Activated naive CD4-positive, alpha-beta T cell treated with anti-CD3 and anti-CD28 coated beads for 36 hours (primary cell): ENCODE measurements around the gene JAG2. TPM values are rescaled to one million over a fixed set of nuclear protein-coding genes. Genes with fewer than 3 reads are reported as not detected.

ENCODE experiments used
- CTCF ChIA-PET: fragments of 350-600 bp; sonication (Branson Sonifier 250); formaldehyde crosslinking; loops from one replicate; lab custom pipeline; 2021; ENCODE audit warnings: antibody characterized with exemption; lab: Charles Lee
- DNase-seq: peaks from one replicate; pipeline ENCODE4 v3.0.0-alpha.2; 2020
- H3K27ac Mint-ChIP-seq: one replicate; pipeline ENCODE4 v1.8.0; 2021; ENCODE audit warnings: mild to moderate bottlenecking, mixed read lengths
- H3K27me3 Mint-ChIP-seq: one replicate; pipeline ENCODE4 v1.8.0; 2021; ENCODE audit warnings: low read depth, mixed read lengths
- H3K36me3 Mint-ChIP-seq: one replicate; pipeline ENCODE4 v1.8.0; 2021; ENCODE audit warnings: low read depth, mixed read lengths
- H3K4me1 Mint-ChIP-seq: one replicate; pipeline ENCODE4 v1.8.0; 2021; ENCODE audit warnings: low read depth, mixed read lengths
- H3K4me3 Mint-ChIP-seq: one replicate; pipeline ENCODE4 v1.8.0; 2021; ENCODE audit warnings: mild to moderate bottlenecking, moderate library complexity, mixed read lengths
- H3K9me3 Mint-ChIP-seq: one replicate; pipeline ENCODE4 v1.8.0; 2021; ENCODE audit warnings: mixed read lengths
- intact Hi-C: fragments of 100-400 bp; cut with micrococcal nuclease; formaldehyde crosslinking; loops from one replicate; pipeline ENCODE4 v1.15.1; 2023
- total RNA-seq, 2 experiments: library from RNA; stranded (reverse); gene quantifications; one replicate each; pipeline ENCODE4 v1.2.3, GENCODE V29; 2021

Gene JAG2
- total RNA-seq, 2 experiments from 2014 or later: 2.9 to 3.6 TPM

- CTCF ChIA-PET: no interaction called here
- Mint-ChIP-seq H3K4me3 (no peak overlapping the region), H3K4me1 (no peaks in the 10 kb centered on the region), H3K36me3 (no peaks in the 10 kb centered on the region), H3K27me3 (peaks cover 2% of the 10 kb centered on the region), H3K9me3 (no peaks in the 10 kb centered on the region), H3K27ac (no peak overlapping the region)
- intact Hi-C loops: no loop called here
- DNase-seq: no peak
Measured at GRCh38 chr14:105209091-105209490, 40.5 kb upstream of the JAG2 start.

GRCh38 chr14:105208738-105209075, 40.1 kb upstream of the JAG2 start:
- Mint-ChIP-seq H3K9me3 (no peaks in the 10 kb centered on the region), H3K36me3 (no peaks in the 10 kb centered on the region), H3K4me3 (no peak overlapping the region), H3K4me1 (no peaks in the 10 kb centered on the region), H3K27ac (no peak overlapping the region), H3K27me3 (peaks cover 2% of the 10 kb centered on the region)
- intact Hi-C loops: no loop called here
- CTCF ChIA-PET: no interaction called here
- no peak for DNase-seq

- H3K36me3 Mint-ChIP-seq: no peaks in the 10 kb centered on the region
- H3K4me3 Mint-ChIP-seq: no peak overlapping the region
- H3K27ac Mint-ChIP-seq: no peak overlapping the region
- DNase-seq: no peak
- no peaks in the 10 kb centered on the region for H3K9me3 Mint-ChIP-seq
- CTCF ChIA-PET: no interaction called here
- intact Hi-C loops: no loop called here
- peaks cover 2% of the 10 kb centered on the region for H3K27me3 Mint-ChIP-seq
- no peaks in the 10 kb centered on the region for H3K4me1 Mint-ChIP-seq
Measured at GRCh38 chr14:105207996-105208737, 39.6 kb upstream of the JAG2 start.

GRCh38 chr14:105207460-105207901, 38.9 kb upstream of the JAG2 start:
- Mint-ChIP-seq H3K27me3 (peaks cover 2% of the 10 kb centered on the region), H3K4me3 (no peak overlapping the region), H3K4me1 (no peaks in the 10 kb centered on the region), H3K36me3 (no peaks in the 10 kb centered on the region), H3K27ac (no peak overlapping the region), H3K9me3 (no peaks in the 10 kb centered on the region)
- intact Hi-C loops: no loop called here
- CTCF ChIA-PET: no interaction called here
- no peak for DNase-seq

- no peaks in the 10 kb centered on the region for H3K9me3 Mint-ChIP-seq
- CTCF ChIA-PET: no interaction called here
- H3K36me3 Mint-ChIP-seq: no peaks in the 10 kb centered on the region
Measured at GRCh38 chr14:105206873-105207272, 38.3 kb upstream of the JAG2 start.

GRCh38 chr14:105205673-105206208, 37.2 kb upstream of the JAG2 start:
- Mint-ChIP-seq H3K4me1 (peaks cover 6% of the 10 kb centered on the region), H3K36me3 (no peaks in the 10 kb centered on the region), H3K27me3 (peaks cover 4% of the 10 kb centered on the region), H3K9me3 (no peaks in the 10 kb centered on the region), H3K27ac (no peak overlapping the region), H3K4me3 (no peak overlapping the region)
- CTCF ChIA-PET: interaction anchor here (0.7 kb wide), 1 partner anchor 146 kb away, joined by 3 read pairs; no protein-coding TSS in a partner anchor
- intact Hi-C loops: no loop called here
- DNase-seq: no peak

More at GRCh38 chr14:105206873-105207272, 38.3 kb upstream of the JAG2 start:
- H3K27ac Mint-ChIP-seq: no peak overlapping the region
- no peak for DNase-seq
- H3K4me3 Mint-ChIP-seq: no peak overlapping the region
- peaks cover 2% of the 10 kb centered on the region for H3K4me1 Mint-ChIP-seq
- intact Hi-C loops: no loop called here
- H3K27me3 Mint-ChIP-seq: peaks cover 2% of the 10 kb centered on the region

- no peaks in the 10 kb centered on the region for H3K36me3 Mint-ChIP-seq
Measured at GRCh38 chr14:105204931-105205672, 36.5 kb upstream of the JAG2 start.

GRCh38 chr14:105204206-105204930, 35.8 kb upstream of the JAG2 start:
- peaks cover 11% of the 10 kb centered on the region for H3K27me3 Mint-ChIP-seq
- DNase-seq: no peak
- CTCF ChIA-PET: interaction anchor here (1.2 to 1.6 kb wide), 2 partner anchors 9 to 147 kb away, joined by 4 to 6 read pairs; no protein-coding TSS in a partner anchor
- no peaks in the 10 kb centered on the region for H3K36me3 Mint-ChIP-seq
- H3K27ac Mint-ChIP-seq: no peak overlapping the region
- H3K4me3 Mint-ChIP-seq: no peak overlapping the region
- peaks cover 6% of the 10 kb centered on the region for H3K4me1 Mint-ChIP-seq
- H3K9me3 Mint-ChIP-seq: no peaks in the 10 kb centered on the region
- intact Hi-C loops: loop anchor here (5.0 kb wide), 1 partner anchor 112 kb away; no protein-coding TSS in a partner anchor

More at GRCh38 chr14:105204931-105205672, 36.5 kb upstream of the JAG2 start:
- H3K27ac Mint-ChIP-seq: no peak overlapping the region
- no peak for DNase-seq
- intact Hi-C loops: loop anchor here (5.0 kb wide), 1 partner anchor 113 kb away; no protein-coding TSS in a partner anchor
- no peaks in the 10 kb centered on the region for H3K9me3 Mint-ChIP-seq
- H3K4me1 Mint-ChIP-seq: peaks cover 6% of the 10 kb centered on the region
- CTCF ChIA-PET: interaction anchor here (1.2 to 1.6 kb wide), 2 partner anchors 9 to 147 kb away, joined by 4 to 6 read pairs; no protein-coding TSS in a partner anchor
- H3K27me3 Mint-ChIP-seq: peaks cover 10% of the 10 kb centered on the region
- H3K4me3 Mint-ChIP-seq: no peak overlapping the region

GRCh38 chr14:105203701-105204100, 35.1 kb upstream of the JAG2 start:
- no peaks in the 10 kb centered on the region for H3K36me3 Mint-ChIP-seq
- H3K4me1 Mint-ChIP-seq: peaks cover 6% of the 10 kb centered on the region
- intact Hi-C loops: loop anchor here (1.0 to 5.0 kb wide), 4 partner anchors 79 to 287 kb away; partner anchors contain the start of gene TEDC1
- H3K27ac Mint-ChIP-seq: no peak overlapping the region
- H3K27me3 Mint-ChIP-seq: peaks cover 14% of the 10 kb centered on the region
- no peak overlapping the region for H3K4me3 Mint-ChIP-seq
- no peak for DNase-seq
- no peaks in the 10 kb centered on the region for H3K9me3 Mint-ChIP-seq
- CTCF ChIA-PET: interaction anchor here (0.6 to 2.2 kb wide), 7 partner anchors 9 to 148 kb away, joined by 3 to 6 read pairs (median 4); no protein-coding TSS in a partner anchor

- DNase-seq: peak; percentile 70
- Mint-ChIP-seq H3K4me1 (peaks cover 6% of the 10 kb centered on the region), H3K27ac (no peak overlapping the region), H3K9me3 (no peaks in the 10 kb centered on the region), H3K27me3 (peaks cover 17% of the 10 kb centered on the region), H3K4me3 (no peak overlapping the region), H3K36me3 (no peaks in the 10 kb centered on the region)
- CTCF ChIA-PET: interaction anchor here (0.6 to 2.2 kb wide), 6 partner anchors 9 to 149 kb away, joined by 3 to 6 read pairs (median 4); no protein-coding TSS in a partner anchor
- intact Hi-C loops: loop anchor here (1.0 to 5.0 kb wide), 4 partner anchors 80 to 288 kb away; partner anchors contain the start of gene TEDC1
Measured at GRCh38 chr14:105203057-105203531, 34.5 kb upstream of the JAG2 start.

- H3K27ac Mint-ChIP-seq: no peak overlapping the region
- H3K27me3 Mint-ChIP-seq: peaks cover 26% of the 10 kb centered on the region
- DNase-seq: peak; percentile 54
- no peaks in the 10 kb centered on the region for H3K36me3 Mint-ChIP-seq
- H3K4me3 Mint-ChIP-seq: no peak overlapping the region
- intact Hi-C loops: loop anchor here (2.0 to 5.0 kb wide), 3 partner anchors 81 to 289 kb away; partner anchors contain the start of gene TEDC1
- CTCF ChIA-PET: interaction anchor here (0.7 to 2.2 kb wide), 3 partner anchors 36 to 150 kb away, joined by 3 to 6 read pairs (median 3); no protein-coding TSS in a partner anchor
- no peaks in the 10 kb centered on the region for H3K9me3 Mint-ChIP-seq
- H3K4me1 Mint-ChIP-seq: peaks cover 6% of the 10 kb centered on the region
Measured at GRCh38 chr14:105201925-105202513, 33.4 kb upstream of the JAG2 start.
